Measurements from ENCODE around the gene SYP.

- no peak for TF ChIP-seq POLR2A (IDR thresholded peaks at IDR 0.05)
- no peak for TF ChIP-seq CTCF (IDR thresholded peaks at IDR 0.05)
Observed at GRCh38 chrX:49197543-49198087, 2.4 kb downstream of the SYP start.

Measured in testis (tissue), 2 donors.